Muscle of arm (tissue), 12 donors: ENCODE data around the gene UBE2E2. TPM values are rescaled to one million over a fixed set of nuclear protein-coding genes. Genes with fewer than 3 reads are reported as not detected.

Experiments used
- DNase-seq: peaks from one replicate; pipeline ENCODE4 v3.0.0-alpha.2; 2013
- polyA plus RNA-seq, 12 donors: library from polyadenylated mRNA; unstranded; fragments of 120-200 nt; gene quantifications; one replicate each; pipeline ENCODE4 v1.2.1, GENCODE V29; 2013; ENCODE audit not compliant: insufficient read length in 12 of 12

Gene UBE2E2
- polyA plus RNA-seq, 12 donors: 30.0 to 55.5 (median 42.2) TPM; not detected in 1

DNA sequence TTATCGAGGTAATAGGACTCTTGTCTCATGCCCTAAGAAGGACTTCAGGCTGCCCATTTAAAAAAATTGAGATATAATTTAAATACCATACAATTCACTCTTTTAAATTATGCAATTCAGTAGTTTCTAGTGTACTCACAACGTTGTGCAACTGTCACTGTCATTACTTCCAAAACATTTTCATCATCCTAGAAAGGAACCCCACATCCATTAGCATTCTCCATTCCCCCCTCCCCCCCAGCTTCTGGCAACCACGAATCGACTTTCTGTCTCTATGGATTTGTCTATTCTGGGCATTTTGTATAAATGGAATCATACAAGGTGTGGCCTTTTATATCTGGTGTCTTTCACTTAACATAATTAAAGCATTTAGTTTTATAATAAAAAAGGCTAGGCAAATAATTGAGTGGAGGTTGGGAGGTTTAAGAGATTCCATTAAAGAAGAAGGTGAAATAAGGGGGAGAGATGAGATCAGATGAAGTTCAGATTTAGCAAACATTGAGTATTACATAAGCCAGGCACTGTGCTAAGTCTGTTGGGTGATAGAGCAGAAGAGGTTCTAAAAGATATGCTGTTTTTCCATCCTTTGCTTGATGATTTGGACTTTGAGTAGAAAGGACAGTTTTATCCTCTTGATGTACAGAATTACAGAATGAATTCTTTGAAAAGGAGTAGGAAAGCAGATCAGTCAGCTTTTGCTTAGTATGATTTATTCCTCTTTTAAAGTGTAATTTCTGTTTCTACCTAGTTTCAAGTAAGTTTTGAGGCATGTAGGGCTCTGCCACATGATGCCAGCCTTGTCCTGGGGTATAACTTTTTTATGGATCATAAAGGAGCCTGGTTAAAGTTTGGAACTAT is 36.3 kb downstream of the UBE2E2 start:
- DNase-seq: no peak

GRCh38 chr3:23240171-23240785 is 37.2 kb downstream of the UBE2E2 start:
- DNase-seq: no peak

- no peak for DNase-seq
Measured at GRCh38 chr3:23241256-23241655, 38.1 kb downstream of the UBE2E2 start.

DNA sequence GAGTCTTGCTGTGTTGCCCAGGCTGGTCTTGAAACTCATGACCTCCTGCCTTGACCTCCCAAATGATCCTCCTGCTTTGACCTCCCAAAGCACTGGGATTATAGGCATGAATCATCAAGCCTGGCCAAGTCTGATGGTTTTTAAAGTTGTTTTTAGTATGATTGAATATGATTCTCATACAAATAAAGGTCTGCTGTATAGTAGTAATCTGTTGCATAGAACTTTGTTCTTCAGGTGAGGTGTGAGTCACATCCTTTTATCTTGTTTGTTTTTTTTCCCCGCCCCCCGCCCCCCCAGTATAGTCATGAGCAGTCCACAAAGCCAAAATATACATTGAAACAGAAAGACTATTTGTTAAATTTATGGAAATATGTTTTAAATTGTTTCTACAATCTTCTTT is 39.0 kb downstream of the UBE2E2 start:
- no peak for DNase-seq

- no peak for DNase-seq
Measured at GRCh38 chr3:23244324-23245041, 41.4 kb downstream of the UBE2E2 start.

DNA sequence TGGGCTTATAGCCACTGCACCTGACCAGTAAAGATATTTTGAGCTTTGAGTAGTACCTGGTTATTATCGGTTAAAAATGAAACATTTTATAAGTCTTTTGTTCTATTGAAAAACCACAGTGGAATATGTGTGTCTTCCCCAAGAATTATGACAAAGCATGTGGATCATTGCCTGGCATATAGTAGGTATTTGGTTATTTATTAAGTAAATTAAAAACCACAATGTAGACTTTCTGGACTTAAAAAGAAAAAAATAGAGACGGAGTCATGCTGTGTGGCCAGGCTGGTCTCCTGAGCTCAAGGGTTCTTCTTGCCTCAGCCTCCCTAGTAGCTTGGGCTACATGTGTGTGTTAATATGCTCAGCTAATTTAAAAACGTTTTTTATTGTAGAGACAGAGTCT is 43.5 kb downstream of the UBE2E2 start:
- DNase-seq: no peak

DNA sequence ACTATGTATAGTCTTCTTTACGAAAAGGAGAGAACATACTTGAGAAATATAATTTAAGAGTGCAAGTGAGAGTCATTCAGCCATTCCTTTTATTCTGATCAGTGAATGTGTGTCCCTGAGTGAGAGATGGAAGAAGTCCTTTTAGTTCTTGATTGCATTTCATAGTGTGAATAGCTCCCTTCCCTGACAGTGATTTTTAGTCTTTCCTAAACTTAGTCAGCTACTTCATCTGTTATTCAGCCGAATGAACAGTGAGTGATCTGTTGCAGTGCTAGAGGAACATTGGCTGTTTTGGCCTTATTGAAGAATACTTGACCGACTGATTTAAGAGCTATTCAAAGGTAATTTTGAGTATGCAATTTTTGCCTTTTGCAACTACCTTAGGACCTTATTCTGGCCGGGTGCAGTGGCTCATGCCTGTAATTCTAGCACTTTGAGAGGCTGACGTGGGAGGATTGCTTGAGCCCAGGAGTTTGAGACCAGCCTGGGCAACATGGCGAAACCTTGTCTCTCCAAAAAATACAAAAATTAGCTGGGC is 45.5 kb downstream of the UBE2E2 start:
- DNase-seq: no peak

DNA sequence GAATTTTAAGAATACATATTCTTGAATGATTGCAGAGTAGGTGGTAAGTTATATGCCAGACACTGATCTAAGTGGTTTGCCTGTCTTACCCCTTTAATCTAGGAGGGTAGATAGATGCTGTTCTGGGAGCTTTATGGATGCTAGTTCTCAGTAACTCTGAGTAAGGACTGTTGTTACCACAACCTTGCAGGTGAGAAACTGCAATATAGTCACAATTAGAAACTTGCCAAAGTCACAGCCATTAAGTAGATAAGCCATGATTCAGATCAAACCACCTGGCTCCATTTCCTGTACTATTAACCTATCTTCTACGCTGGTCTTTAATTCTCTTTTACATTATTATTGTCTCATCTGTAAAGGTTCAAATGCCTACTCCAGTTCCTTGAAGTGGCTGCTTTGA is 46.8 kb downstream of the UBE2E2 start:
- no peak for DNase-seq

DNA sequence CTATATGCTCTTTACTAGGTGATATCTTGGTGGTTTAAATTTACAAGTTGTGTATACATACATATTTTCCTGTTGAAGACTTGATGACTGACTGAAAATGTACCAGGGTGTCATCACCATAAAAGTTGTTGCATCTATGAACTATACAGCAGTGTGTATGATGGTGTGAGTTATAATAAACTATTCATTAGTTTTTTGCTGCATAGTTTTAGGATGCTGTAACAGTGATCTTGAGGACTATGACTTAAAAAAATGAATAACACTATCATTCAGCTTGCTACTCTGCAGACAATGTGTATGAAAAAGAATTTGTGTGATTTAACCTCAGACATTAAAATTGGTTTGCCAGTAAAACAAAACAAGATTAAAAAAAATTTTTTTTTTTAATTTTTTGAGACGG is 49.0 kb downstream of the UBE2E2 start:
- DNase-seq: no peak

- no peak for DNase-seq
Measured at GRCh38 chr3:23253214-23253613, 50.1 kb downstream of the UBE2E2 start.

- DNase-seq: no peak
Measured at GRCh38 chr3:23254282-23254681, 51.2 kb downstream of the UBE2E2 start.

DNA sequence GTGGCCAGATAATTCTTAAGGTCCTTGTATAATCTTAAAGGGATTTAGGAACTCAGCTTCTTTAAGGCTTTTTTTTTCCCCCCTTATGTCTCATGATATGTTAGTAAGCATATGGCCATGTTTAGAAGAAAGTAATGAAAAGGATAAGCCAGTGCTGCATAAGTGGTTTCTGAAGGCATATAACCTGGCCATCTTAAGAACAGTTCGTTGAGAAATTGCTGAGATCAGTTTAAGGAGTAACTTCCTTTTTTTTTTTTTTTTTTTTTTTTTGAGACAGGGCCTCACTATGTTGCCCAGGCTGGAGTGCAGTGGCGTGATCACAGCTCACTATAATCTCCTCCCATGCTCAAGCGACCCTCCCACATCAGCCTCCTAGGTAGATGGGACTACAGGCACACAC is 51.7 kb downstream of the UBE2E2 start:
- DNase-seq: no peak

DNA sequence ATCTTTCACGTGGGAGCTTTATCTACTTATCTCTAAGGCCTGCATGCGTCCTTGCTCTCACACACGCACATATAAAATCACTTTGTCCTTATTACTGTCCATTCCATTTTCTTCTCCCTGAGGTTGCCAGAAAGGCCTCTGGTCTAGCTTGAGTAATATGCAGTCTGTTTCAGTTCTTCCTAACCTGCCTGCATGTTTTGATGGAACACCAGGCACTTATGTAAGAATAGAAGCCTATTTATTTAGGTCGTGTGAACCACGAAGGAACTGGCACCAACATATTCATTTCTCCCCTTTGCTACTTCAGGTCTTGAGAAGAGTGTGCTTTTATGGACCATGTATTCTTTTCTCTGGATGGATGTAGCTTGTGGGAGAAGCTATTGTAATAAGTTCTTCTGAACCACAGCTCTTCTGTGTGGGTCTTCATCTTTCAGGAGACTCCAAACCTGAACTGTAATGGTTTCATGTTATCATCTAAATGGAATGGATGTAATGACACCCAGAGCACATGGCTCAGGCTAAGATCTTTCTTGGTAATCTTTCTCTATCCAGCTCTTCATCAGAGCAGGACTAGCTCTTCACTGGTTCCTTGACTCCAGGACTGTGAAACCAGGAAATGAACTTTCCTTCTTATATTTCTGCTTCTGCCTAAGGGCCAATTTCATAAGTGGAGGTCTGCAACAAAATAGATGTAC is 53.8 kb downstream of the UBE2E2 start:
- DNase-seq: no peak

- DNase-seq: no peak
Measured at GRCh38 chr3:23258110-23258509, 55.0 kb downstream of the UBE2E2 start.

DNA sequence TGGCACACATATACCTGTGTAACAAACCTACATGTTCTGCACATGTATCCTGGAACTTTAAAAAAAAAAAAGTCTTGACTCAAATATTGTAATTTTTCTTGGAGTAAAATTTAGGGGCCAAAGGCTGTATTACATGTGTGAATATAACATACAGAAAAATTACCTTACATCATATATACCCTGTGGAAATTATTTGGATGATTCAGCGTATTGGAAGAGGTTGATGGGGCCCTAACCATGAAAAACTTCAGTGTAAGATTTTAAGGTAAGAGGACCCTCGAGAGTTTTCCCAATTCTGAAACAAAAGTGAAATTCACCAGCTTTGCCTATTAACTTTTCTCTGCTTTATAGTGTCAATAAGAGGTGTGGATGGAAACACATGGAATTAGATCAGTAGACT is 56.4 kb downstream of the UBE2E2 start:
- no peak for DNase-seq

- DNase-seq: no peak
Measured at GRCh38 chr3:23262766-23263165, 59.6 kb downstream of the UBE2E2 start.

DNA sequence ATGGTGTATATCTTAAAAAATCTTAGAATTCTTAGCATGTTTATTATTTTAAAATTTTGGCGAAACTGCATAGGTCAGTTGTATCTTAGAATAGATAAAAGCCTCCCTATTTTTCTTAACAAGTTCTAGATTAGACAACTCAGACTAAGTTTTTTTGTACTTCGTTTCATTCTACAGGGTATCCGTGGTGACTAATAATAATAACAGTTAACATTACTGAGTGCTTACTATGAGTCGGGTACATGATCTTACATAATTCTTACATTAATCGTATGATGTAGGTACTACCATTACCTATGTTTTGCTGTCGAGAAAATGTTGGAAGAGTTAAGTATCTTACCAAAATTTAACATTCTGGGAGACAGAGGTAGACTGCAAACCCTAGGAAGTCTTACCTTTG is 60.7 kb downstream of the UBE2E2 start:
- DNase-seq: no peak

DNA sequence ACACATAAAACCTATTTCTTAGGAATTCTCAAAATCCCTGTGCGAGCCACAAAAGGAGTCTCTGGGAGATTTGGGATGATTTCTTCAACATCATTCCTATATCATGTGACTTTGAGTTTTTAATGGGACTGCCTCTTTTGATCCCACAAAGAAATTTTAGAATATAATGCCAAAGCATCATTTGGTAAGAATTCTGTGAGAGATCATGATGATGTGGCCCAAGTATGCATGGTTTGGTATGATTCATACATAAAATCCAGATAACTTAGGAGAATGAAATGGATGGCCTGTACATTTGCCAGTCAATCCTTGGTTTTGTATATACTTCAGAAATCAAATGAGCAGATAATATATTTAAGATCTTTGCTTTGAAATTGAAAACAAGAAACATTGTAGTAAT is 61.3 kb downstream of the UBE2E2 start:
- no peak for DNase-seq

DNA sequence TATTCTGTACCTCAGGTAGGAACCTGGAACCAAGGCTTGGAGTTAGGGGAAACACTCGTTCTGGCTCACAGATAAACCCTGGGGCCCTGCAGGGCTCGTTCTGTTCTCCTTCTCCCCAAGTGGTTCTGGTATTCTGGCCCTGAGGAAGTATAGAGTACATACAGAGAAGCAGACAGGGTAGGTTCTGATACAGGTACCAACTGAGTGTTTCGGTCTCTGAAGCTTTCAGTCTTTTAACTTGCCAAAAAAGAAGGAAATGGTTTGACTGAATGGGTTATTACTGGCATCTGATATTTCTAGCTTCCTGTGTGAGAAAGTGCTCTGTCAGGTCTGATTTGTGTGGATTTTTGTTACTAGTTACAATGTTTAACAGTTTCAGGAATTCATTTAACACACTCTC is 67.3 kb downstream of the UBE2E2 start:
- no peak for DNase-seq

DNA sequence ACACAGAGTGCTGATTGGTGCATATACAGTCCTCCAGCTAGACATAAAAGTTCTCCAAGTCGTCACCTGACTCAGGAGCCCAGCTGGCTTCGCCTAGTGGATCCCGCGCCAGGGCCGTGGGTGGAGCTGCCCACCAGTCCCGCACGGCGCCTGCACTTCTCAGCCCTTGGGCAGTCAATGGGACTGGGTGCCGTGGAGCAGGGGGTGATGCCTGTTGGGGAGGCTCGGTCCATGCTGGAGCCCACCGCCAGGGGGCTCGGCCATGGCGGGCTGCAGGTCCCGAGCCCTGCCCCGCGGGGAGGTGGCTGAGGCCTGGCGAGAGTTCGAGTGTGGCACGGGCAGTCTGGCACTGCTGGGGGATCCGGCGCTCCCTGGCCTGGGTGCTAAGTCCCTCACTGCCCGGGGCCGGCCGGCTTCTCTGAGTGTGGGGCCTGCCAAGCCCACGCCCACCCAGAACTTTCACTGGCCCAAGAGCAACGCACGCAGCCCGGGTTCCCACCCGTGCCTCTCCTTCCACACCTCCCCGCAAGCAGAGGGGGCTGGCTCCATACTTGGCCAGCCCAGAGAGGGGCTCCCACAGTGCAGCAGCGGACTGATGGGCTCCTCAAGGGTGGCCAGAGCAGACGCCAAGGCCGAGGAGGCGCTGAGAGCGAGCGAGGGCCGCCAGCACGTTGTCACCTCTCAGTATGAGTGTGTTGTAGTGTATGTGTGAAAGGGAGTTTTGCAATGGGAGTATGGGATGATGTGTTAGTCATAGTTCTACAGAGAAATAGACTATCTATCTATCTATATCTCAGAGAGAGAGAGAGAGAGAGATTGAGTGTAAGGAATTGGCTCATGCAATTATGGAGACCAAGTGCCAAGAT is 69.0 kb downstream of the UBE2E2 start:
- DNase-seq: no peak

DNA sequence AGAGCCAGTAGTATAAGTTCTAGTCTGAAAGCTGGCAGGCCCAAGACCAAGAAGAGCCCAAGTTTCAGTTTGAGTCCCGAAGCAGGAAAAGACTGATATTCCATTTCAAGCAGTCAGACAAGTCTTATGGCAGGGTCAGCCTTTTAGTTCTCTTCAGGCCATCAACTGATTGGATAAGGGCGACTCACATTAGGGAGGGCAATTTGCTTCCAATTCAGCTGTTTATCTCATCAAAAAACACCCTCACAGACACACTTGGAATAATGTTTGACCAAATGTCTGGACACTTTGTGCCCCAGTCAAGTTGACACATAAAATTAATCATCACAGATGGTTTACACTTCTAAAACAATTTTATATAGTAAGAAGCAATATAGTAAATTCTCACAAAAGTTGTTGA is 69.7 kb downstream of the UBE2E2 start:
- no peak for DNase-seq
